ENCODE data around the gene MTA2. TPM values are rescaled to one million over a fixed set of nuclear protein-coding genes. Genes with fewer than 3 reads are reported as not detected.
"Not testable (repeated sequence)": the region's sequence is repeated elsewhere in the genome, so short reads cannot be mapped to it uniquely, and the experiment has no call there.

Gene MTA2
- total RNA-seq, 4 donors from 2014 or later: 47.9 to 74.7 (median 58.9) TPM

- Histone ChIP-seq H3K4me3 (no peak overlapping the region), H3K27ac (no peak overlapping the region), H3K36me3 (peaks cover 0 to 62% (median 0%) of the 10 kb centered on the region in 3 donors), H3K4me1 (peaks cover 0 to 21% (median 1%) of the 10 kb centered on the region in 4 donors), H3K9me3 (no peaks in the 10 kb centered on the region), H3K27me3 (no peaks in the 10 kb centered on the region)
- DNase-seq: no peak
- TF ChIP-seq CTCF (IDR thresholded peaks at IDR 0.05) (no peak), POLR2A (IDR thresholded peaks at IDR 0.05) (no peak)
Observed at GRCh38 chr11:62569611-62570010, 32.1 kb downstream of the MTA2 start.

GRCh38 chr11:62567018-62567633 is 34.5 kb downstream of the MTA2 start:
- H3K9me3 ChIP-seq: no peaks in the 10 kb centered on the region
- TF ChIP-seq POLR2A (IDR thresholded peaks at IDR 0.05) (no peak), CTCF (IDR thresholded peaks at IDR 0.05) (no peak)
- peak overlapping the region in 1 of 4 donors; percentile 9 for H3K27ac ChIP-seq
- DNase-seq: no peak
- no peak overlapping the region for H3K4me3 ChIP-seq
- H3K4me1 ChIP-seq: peaks cover 0 to 19% (median 0%) of the 10 kb centered on the region in 4 donors
- H3K27me3 ChIP-seq: no peaks in the 10 kb centered on the region
- peaks cover 0 to 86% (median 0%) of the 10 kb centered on the region in 3 donors for H3K36me3 ChIP-seq

- TF ChIP-seq CTCF (IDR thresholded peaks at IDR 0.05) (no peak), POLR2A (IDR thresholded peaks at IDR 0.05) (no peak)
- H3K36me3 ChIP-seq: peaks cover 0 to 82% (median 0%) of the 10 kb centered on the region in 3 donors
- H3K27ac ChIP-seq: no peak overlapping the region
- no peak overlapping the region for H3K4me3 ChIP-seq
- H3K9me3 ChIP-seq: no peaks in the 10 kb centered on the region
- H3K4me1 ChIP-seq: peaks cover 0 to 22% (median 0%) of the 10 kb centered on the region in 4 donors
- DNase-seq: peak in 1 of 3 donors; percentile 13
- H3K27me3 ChIP-seq: no peaks in the 10 kb centered on the region
Observed at GRCh38 chr11:62566247-62566646, 35.4 kb downstream of the MTA2 start.

- Histone ChIP-seq H3K9me3 (no peaks in the 10 kb centered on the region), H3K27ac (peak overlapping the region in 2 of 4 donors; percentile 13 to 32), H3K36me3 (peaks cover 0 to 72% (median 0%) of the 10 kb centered on the region in 3 donors), H3K27me3 (no peaks in the 10 kb centered on the region), H3K4me3 (no peak overlapping the region), H3K4me1 (peaks cover 0 to 29% (median 4%) of the 10 kb centered on the region in 4 donors)
- no peak for TF ChIP-seq POLR2A (IDR thresholded peaks at IDR 0.05)
- TF ChIP-seq CTCF (IDR thresholded peaks at IDR 0.05): no peak
- DNase-seq: peak in 1 of 3 donors; percentile 41
Observed at GRCh38 chr11:62565100-62565802, 36.4 kb downstream of the MTA2 start.

GRCh38 chr11:62561677-62562230 is 39.9 kb downstream of the MTA2 start:
- H3K27ac ChIP-seq: peak overlapping the region in 2 of 4 donors; percentile 39 to 80
- H3K9me3 ChIP-seq, H3K27me3 ChIP-seq, H3K4me3 ChIP-seq, DNase-seq: not testable (repeated sequence)
- peaks cover 6 to 42% (median 17%) of the 10 kb centered on the region in 4 donors for H3K4me1 ChIP-seq
- H3K36me3 ChIP-seq: peaks cover 0 to 54% (median 0%) of the 10 kb centered on the region in 3 donors

Measured in Peyer's patch (tissue), 4 donors.